AG10803 (cell line): ENCODE measurements around the gene CRYBB1.

ENCODE experiments used
- DNase-seq: peaks from one replicate; pipeline ENCODE4 v3.0.0; 2010; ENCODE audit warnings: low read depth
- H3K4me3 ChIP-seq: 2 replicates; pipeline ENCODE4 v1.5.1; 2011; ENCODE audit warnings: mild to moderate bottlenecking, low read length, control low read depth
- TF ChIP-seq, protein P1 (sequence below): conservative IDR thresholded peaks from 2 replicates; pipeline ENCODE4 v1.5.1; 2011; ENCODE audit warnings: mild to moderate bottlenecking, low read length, control low read depth, inconsistent platforms

CRYBB1 gene

DNA sequence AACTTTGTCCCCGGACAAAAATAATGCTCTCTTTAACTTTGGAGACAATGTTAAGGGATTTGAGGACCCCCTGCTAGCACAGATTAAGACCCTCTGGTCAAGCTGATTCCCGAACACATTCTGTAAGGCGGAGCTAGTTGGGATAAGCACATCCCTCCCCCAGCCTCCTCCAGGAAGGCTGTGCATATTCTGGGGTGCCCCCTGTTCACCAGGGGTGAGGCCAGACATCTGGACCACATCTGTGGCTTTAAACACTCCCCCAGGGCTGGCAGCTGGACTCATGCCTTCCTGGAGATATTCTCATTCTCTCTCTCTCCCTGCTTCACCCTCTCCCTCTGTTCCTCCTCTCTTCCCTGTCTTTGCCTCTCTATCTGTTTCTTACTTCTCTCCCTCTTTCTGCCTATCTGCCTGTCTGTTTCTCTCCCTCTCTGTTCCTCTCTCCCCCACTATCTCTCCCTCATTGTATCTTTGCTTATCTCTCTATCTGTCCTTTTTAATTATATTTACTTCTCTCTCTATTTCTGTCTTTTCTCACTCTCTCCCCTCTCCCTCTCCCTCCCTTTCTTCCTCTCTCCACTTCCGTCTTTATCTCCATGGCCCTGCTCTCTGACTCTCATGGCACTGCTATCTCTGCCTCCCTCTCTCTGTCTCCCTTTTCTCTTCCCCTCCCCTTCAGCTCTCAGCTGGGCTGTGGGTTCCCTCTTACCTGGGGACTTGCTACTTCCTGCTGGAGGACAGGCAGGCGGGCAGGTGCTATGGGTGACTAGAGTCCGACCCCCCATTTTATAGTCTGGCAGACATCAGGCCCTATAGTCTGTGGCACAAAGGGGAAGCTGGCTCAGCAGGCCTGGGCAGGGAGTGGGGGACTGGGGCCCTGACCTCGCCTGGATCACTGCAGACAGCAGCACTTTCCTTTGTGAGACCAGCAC, at the start of gene CRYBB1:
CRYBB1 (minus strand) TSS at position 757 of the 929 bp plus-strand sequence. CDS start 1,708 bp downstream, outside the sequence.
- peak; percentile 67 for DNase-seq
- H3K4me3 ChIP-seq, result no peak within 1 kb of the TSS
- TF ChIP-seq, protein P1, sequence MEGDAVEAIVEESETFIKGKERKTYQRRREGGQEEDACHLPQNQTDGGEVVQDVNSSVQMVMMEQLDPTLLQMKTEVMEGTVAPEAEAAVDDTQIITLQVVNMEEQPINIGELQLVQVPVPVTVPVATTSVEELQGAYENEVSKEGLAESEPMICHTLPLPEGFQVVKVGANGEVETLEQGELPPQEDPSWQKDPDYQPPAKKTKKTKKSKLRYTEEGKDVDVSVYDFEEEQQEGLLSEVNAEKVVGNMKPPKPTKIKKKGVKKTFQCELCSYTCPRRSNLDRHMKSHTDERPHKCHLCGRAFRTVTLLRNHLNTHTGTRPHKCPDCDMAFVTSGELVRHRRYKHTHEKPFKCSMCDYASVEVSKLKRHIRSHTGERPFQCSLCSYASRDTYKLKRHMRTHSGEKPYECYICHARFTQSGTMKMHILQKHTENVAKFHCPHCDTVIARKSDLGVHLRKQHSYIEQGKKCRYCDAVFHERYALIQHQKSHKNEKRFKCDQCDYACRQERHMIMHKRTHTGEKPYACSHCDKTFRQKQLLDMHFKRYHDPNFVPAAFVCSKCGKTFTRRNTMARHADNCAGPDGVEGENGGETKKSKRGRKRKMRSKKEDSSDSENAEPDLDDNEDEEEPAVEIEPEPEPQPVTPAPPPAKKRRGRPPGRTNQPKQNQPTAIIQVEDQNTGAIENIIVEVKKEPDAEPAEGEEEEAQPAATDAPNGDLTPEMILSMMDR, result no peak

DNA sequence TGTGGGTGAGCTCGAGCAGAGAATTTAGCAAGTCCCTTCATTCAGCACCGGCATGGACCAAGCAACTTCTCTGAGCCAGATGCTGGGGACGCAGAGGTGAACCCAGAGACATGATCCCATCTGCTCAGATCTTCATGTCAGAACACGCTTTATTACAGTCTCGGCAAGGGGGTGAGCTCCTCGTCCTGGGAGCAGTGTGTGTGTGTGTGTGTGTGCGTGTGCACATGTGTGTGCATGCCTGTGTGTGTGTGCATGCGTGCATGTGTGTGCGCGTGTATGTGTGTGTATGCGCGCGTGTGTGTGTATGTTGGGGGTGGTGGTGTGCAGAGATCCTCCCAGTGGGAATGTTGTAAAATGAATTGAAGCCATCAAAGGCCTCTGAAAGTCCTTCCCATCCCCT, 49.3 kb upstream of the CRYBB1 start:
- DNase-seq, result no peak
- H3K4me3 ChIP-seq, result no peak overlapping the region
- TF ChIP-seq, protein P1, result no peak

DNA sequence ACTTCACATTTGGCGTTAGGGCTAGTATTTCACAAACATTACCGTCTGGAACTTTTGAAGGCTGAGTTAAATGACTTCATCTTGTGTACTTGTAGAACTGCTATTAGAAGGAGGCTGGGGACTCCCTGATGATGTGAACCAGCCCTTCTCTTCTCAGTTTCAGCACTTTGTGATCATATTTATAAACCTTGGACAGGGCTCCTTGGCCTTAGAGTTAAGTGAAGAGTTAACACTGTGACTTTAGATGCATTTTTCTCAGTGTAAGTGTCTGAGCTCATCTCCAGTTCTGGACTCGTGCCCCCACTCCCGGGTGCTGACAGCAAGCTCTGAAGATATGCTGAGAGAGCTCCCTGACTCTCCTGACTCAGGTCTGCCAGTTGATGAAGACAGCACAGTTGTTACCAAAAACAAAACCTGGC, 48.0 kb upstream of the CRYBB1 start:
- no peak overlapping the region for H3K4me3 ChIP-seq
- DNase-seq, result peak; percentile 82
- TF ChIP-seq, protein P1, result no peak

DNA sequence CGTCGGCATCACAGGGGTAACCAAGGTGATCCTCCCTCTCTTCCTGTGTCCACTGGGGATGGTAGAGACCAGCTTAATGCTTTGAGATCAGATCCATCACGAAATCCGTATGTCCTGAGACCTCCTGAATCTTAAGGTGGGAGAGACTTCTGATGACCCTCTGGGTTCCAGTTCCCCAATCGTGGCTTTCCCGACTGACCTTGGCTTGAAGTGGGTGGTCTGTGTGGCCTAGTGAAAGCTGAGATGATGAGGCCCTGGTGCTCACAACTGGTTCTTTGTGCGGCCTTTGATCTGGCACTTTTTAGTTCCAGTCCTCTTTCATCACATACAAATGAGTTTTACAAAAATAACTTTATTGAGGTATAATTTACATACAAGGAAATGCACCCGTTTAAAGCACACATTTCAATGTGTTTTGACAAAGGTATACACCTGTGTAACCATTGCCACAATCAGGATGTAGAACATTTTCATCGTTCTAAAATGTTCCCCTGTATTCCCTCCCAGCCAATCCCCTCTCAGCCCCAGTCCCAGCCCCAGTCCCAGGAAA, 45.6 kb upstream of the CRYBB1 start:
- TF ChIP-seq, protein P1, result no peak
- no peak for DNase-seq
- no peak overlapping the region for H3K4me3 ChIP-seq

DNA sequence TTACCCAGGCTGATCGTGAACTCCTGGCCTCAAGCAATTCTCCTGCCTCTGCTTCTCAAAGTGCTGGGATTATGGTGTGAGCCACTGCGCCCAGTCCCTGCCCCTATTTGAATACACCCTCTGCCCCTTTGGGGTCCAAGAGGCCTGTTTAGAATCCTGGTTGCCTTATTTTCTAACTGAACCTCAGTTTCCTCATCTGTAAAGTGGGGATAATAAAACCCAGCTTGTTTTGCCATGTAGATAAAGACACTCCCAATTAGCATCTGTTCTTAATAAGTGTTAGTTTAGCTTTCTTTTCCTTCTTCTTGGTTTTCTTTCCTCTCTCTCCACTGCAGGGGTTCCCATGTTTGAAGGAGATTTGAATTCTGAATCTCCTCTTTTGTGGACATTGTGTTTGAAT, 44.3 kb upstream of the CRYBB1 start:
- TF ChIP-seq, protein P1, result no peak
- no peak overlapping the region for H3K4me3 ChIP-seq
- no peak for DNase-seq

DNA sequence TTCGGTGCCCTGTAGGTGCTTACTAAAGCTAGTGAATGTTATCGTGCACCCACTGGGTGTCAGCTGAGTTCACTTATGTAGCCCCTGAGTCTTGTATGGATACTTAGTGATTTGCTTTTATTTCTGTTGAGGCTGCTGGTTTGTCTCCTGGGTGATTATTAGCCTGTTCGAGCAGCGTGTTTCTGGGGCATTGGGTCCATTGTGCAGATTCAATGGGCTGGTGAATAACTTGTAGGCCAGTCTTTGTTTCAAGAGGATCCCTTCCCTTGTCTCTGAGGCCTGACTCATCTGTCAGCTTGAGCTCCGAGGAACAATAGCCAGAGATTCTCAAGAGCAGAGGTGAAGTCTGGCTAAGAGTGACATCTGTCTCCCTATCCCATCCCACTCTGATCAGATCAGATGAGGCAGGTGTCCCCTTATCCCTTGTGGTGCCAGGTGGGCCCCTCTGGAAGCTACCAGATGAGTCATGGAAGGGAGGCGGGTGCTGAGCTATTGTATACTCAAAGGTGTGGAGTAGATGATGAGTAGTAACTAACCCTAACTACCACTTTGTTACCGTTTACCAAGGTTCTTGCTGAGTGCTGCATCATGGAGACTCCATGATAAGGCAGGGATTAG, 43.2 kb upstream of the CRYBB1 start:
- H3K4me3 ChIP-seq, result no peak overlapping the region
- DNase-seq, result no peak
- TF ChIP-seq, protein P1, result no peak
